Ishikawa (cell line): ENCODE results near the gene ZNF804A.

Experiments
- CEBPB ChIP-seq: IDR thresholded peaks from 2 replicates; pipeline ENCODE4 v1.6.1; 2012
- CREB1 ChIP-seq: IDR thresholded peaks from 2 replicates; pipeline ENCODE4 v1.6.1; 2012; ENCODE audit warnings: low read depth
- EGR1 ChIP-seq: IDR thresholded peaks from 2 replicates; pipeline ENCODE4 v1.6.1; 2012
- EP300 ChIP-seq: IDR thresholded peaks from 2 replicates; pipeline ENCODE4 v1.6.1; 2012; ENCODE audit warnings: borderline replicate concordance
- FOXM1 ChIP-seq: IDR thresholded peaks from 2 replicates; pipeline ENCODE4 v1.6.1; 2012; ENCODE audit warnings: low read depth, borderline replicate concordance
- NFIC ChIP-seq: IDR thresholded peaks from 2 replicates; pipeline ENCODE4 v1.6.1; 2012
- RAD21 ChIP-seq: IDR thresholded peaks from 2 replicates; pipeline ENCODE4 v1.6.1; 2012; ENCODE audit warnings: low read depth
- TAF1 ChIP-seq: IDR thresholded peaks from 2 replicates; pipeline ENCODE4 v1.6.1; 2012; ENCODE audit warnings: low read depth, mild to moderate bottlenecking
- TCF12 ChIP-seq: IDR thresholded peaks from 2 replicates; pipeline ENCODE4 v1.6.1; 2012; ENCODE audit warnings: low read depth
- TEAD4 ChIP-seq: IDR thresholded peaks from 2 replicates; pipeline ENCODE4 v1.6.1; 2012
- YY1 ChIP-seq: IDR thresholded peaks from 2 replicates; pipeline ENCODE4 v1.6.1; 2012; ENCODE audit warnings: low read depth
- ZBTB7A ChIP-seq: IDR thresholded peaks from 2 replicates; pipeline ENCODE4 v1.6.1; 2012; ENCODE audit warnings: low read depth
- TF ChIP-seq, protein P1 (sequence below): IDR thresholded peaks from 2 replicates; pipeline ENCODE4 v1.6.1; 2012
- TF ChIP-seq, protein P2 (sequence below): IDR thresholded peaks from 2 replicates; pipeline ENCODE4 v1.6.1; 2012; ENCODE audit warnings: low read depth, mild to moderate bottlenecking
- TF ChIP-seq, protein P3 (sequence below): IDR thresholded peaks from 2 replicates; pipeline ENCODE4 v1.6.1; 2012

ZNF804A gene

DNA sequence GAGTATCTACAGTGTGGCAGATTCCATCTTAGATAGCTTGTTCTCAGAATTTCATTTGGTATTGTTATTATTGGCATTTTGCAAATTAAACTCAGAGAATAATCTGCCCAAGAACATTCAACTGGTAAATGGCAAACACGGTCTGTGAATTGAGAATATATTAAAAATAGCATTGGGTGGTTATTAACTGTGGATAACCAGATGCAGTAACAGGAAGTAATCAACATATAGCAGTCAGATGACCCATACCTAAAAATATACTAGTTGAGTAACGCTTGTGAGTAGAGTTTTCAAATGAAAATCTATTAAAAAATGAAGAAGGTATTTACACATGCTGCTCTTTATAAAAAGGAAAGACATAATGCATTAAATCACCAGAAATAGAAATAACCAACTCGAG is 129.5 kb downstream of the ZNF804A start:
- TF ChIP-seq, protein P1, sequence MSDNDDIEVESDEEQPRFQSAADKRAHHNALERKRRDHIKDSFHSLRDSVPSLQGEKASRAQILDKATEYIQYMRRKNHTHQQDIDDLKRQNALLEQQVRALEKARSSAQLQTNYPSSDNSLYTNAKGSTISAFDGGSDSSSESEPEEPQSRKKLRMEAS: no peak
- TF ChIP-seq, protein P2, sequence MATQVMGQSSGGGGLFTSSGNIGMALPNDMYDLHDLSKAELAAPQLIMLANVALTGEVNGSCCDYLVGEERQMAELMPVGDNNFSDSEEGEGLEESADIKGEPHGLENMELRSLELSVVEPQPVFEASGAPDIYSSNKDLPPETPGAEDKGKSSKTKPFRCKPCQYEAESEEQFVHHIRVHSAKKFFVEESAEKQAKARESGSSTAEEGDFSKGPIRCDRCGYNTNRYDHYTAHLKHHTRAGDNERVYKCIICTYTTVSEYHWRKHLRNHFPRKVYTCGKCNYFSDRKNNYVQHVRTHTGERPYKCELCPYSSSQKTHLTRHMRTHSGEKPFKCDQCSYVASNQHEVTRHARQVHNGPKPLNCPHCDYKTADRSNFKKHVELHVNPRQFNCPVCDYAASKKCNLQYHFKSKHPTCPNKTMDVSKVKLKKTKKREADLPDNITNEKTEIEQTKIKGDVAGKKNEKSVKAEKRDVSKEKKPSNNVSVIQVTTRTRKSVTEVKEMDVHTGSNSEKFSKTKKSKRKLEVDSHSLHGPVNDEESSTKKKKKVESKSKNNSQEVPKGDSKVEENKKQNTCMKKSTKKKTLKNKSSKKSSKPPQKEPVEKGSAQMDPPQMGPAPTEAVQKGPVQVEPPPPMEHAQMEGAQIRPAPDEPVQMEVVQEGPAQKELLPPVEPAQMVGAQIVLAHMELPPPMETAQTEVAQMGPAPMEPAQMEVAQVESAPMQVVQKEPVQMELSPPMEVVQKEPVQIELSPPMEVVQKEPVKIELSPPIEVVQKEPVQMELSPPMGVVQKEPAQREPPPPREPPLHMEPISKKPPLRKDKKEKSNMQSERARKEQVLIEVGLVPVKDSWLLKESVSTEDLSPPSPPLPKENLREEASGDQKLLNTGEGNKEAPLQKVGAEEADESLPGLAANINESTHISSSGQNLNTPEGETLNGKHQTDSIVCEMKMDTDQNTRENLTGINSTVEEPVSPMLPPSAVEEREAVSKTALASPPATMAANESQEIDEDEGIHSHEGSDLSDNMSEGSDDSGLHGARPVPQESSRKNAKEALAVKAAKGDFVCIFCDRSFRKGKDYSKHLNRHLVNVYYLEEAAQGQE: no peak
- TF ChIP-seq TAF1 (no peak), TCF12 (no peak), FOXM1 (no peak), CREB1 (no peak), YY1 (no peak), CEBPB (no peak), ZBTB7A (no peak), RAD21 (no peak), TEAD4 (no peak)
- TF ChIP-seq, protein P3, sequence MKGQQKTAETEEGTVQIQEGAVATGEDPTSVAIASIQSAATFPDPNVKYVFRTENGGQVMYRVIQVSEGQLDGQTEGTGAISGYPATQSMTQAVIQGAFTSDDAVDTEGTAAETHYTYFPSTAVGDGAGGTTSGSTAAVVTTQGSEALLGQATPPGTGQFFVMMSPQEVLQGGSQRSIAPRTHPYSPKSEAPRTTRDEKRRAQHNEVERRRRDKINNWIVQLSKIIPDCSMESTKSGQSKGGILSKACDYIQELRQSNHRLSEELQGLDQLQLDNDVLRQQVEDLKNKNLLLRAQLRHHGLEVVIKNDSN: no peak

DNA sequence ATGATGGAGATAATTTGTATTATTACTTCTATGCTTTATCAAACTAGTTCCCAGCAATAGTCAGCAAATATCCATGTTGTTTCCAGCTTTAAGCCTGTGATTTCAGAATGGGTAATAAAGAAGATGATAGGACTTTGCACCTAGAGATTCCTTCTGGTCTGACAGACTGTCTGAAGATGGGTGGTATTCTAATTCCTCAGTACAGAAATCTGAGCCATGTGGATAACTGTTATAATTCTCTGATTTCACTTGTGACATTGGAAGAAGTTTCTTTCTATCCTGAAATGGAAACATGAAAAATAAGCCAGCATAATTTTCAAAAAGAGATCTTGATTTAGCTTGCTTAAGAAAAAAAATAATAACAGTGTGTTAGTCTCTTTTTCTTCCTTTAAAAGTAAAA is 130.1 kb downstream of the ZNF804A start:
- TF ChIP-seq TAF1 (no peak), CREB1 (no peak), YY1 (no peak)

DNA sequence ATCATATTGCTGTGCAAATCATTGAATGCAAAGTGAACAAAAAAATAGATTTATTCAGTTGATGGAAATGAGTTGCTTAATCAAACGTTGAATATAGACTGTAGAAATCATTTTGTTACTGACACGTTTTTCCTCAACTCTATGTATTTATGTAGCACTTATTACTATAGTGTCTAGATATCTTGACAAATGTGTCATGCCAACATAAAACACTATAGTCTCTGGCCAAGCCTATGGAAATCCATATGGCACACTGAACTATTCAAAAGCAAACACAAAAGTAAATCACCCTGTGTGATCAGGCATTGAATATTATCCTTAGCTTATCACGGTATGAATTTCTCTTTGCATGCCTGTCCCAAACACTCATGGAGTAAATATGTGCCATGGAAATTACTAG is 131.3 kb downstream of the ZNF804A start:
- TF ChIP-seq TAF1 (no peak), NFIC (no peak), FOXM1 (no peak), CREB1 (no peak), TCF12 (no peak), RAD21 (no peak)
- TF ChIP-seq, protein P2: no peak
- TF ChIP-seq, protein P1: no peak
- TF ChIP-seq, protein P3: no peak

DNA sequence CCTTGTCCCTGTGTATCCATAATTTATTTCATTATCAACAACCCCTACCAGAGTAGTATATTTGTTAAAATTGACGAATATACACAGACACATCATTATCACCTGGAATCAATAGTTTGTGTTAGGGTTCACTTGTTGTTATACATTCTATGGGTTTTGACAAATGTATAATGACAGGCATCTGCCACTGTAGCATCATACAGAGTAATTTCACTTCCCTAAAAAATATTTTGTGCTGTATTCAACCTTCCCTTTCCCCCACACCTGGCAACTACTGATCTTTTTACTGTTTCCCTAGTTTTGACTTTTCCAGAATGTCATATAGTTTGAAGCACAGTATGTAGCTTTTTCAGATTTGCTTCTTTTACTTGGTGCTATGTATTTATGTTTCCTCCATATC is 132.0 kb downstream of the ZNF804A start:
- TF ChIP-seq RAD21 (no peak), NFIC (no peak), EGR1 (no peak), TAF1 (no peak)

DNA sequence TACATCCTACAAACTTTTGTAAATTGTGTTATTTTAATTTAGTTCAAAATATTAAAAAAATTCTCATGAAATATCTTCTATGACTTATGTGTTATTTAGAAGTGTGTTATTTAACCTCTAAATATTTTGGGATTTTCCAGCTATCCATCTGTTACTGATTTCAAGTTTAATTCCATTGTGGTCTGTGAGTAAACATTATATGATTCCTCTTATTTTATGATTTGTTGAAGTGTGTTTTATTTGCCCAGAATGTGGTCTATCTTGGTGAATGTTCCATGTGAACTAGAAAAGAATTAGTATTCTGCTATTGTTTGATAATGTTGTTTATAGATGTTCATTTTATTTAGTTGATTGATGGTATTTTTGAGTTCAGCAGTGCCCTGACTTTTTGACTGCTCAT is 136.0 kb downstream of the ZNF804A start:
- TF ChIP-seq CREB1 (no peak), NFIC (no peak), TAF1 (no peak), EGR1 (no peak), FOXM1 (no peak)

DNA sequence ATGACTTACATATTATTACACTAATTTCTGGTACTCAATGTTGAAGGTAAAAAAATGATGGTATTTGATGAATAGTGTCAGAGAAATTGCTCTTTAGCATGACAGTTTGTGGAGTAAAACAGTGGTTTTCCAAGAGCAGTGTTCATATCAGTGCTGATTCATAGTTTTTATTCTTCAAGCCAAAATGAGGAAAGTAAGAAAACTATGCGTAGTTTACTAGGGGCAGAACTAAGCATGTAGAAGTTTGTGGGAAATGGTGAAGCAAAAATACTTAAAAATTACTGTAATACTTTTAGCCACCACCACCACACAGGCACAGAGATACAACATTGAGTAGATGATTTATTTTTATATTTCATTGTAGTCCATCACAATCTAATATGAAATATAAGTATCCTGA is 137.3 kb downstream of the ZNF804A start:
- no peak for TF ChIP-seq EGR1
- TF ChIP-seq TEAD4: no peak
- TF ChIP-seq TCF12: no peak
- no peak for TF ChIP-seq CEBPB
- no peak for TF ChIP-seq ZBTB7A
- TF ChIP-seq, protein P1: no peak
- TF ChIP-seq CREB1: no peak

DNA sequence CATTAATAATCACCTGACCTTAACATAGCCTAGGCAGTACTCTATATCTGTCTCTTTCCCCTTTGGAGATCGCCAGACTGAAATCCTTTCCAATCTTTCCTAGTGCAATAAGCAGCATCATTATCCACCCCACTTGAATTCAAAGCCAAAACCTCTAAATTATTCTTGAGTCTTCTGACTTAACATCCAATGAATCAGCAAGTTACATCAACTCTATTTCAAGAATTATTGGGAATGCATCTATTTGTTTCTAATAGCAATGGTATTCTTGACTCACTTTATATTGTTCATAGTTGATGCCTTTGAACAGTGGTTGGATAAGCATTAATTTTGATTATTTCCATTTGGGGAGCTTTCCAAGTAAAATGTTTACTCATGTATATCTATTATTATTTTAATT is 144.8 kb downstream of the ZNF804A start:
- TF ChIP-seq EGR1: no peak
- TF ChIP-seq, protein P3: no peak
- TF ChIP-seq FOXM1: no peak
- no peak for TF ChIP-seq CREB1
- TF ChIP-seq NFIC: no peak
- TF ChIP-seq TAF1: no peak
- no peak for TF ChIP-seq CEBPB
- no peak for TF ChIP-seq TCF12
- no peak for TF ChIP-seq TEAD4
- no peak for TF ChIP-seq EP300
- TF ChIP-seq ZBTB7A: no peak
- TF ChIP-seq RAD21: no peak
- TF ChIP-seq, protein P1: no peak
- TF ChIP-seq YY1: no peak
- TF ChIP-seq, protein P2: no peak
